Naive thymus-derived CD8-positive, alpha-beta T cell (primary cell): ENCODE data around the gene CX3CR1. TPM values are rescaled to one million over a fixed set of nuclear protein-coding genes. Genes with fewer than 3 reads are reported as not detected.
A peak's percentile ranks its signal among the peaks of the same experiment; 100 is the strongest.
"Not testable (repeated sequence)": the region's sequence is repeated elsewhere in the genome, so short reads cannot be mapped to it uniquely, and the experiment has no call there.

Source experiments
- ATAC-seq, 2 donors: fragments of 150-1000 bp; cut with Tn5 transposase in 1 of 2; sonication (Bioruptor Pico), chemical (Tn5 transposase) in 1 of 2; 1 replicate in 1 of 2; 2 replicates in 1 of 2; pipeline ENCODE4 v1.10.0; 2021; ENCODE audit warnings: mild to moderate bottlenecking in 2 of 2, moderate library complexity in 2 of 2
- POLR2A ChIA-PET: fragments of 350-600 bp; sonication (Branson Sonifier 250); formaldehyde crosslinking; loops from one replicate; lab custom pipeline; 2021; ENCODE audit warnings: antibody characterized with exemption; lab: Charles Lee
- DNase-seq, 10 donors: peaks; one replicate each; pipeline versions ENCODE4 v3.0.0 to v3.0.0-alpha.2; 2020 to 2022
- H3K27ac Mint-ChIP-seq, 10 donors: one replicate each; pipeline ENCODE4 v1.8.0; 2020 to 2022; ENCODE audit warnings: mild to moderate bottlenecking in 10 of 10, mixed read lengths in 10 of 10, moderate library complexity in 4 of 10, inconsistent platforms in 1 of 10
- H3K27me3 Mint-ChIP-seq, 5 donors: one replicate each; pipeline ENCODE4 v1.8.0; 2021 to 2022; ENCODE audit warnings: mixed read lengths in 5 of 5
- H3K36me3 Mint-ChIP-seq, 3 donors: one replicate each; pipeline ENCODE4 v1.8.0; 2020 to 2022; ENCODE audit warnings: mixed read lengths in 3 of 3, mild to moderate bottlenecking in 2 of 3, inconsistent platforms in 1 of 3
- H3K4me1 Mint-ChIP-seq, 4 donors: one replicate each; pipeline ENCODE4 v1.8.0; 2021 to 2022; ENCODE audit warnings: mixed read lengths in 4 of 4
- H3K4me3 Mint-ChIP-seq, 10 donors: one replicate each; pipeline ENCODE4 v1.8.0; 2020 to 2022; ENCODE audit warnings: mild to moderate bottlenecking in 10 of 10, mixed read lengths in 10 of 10, moderate library complexity in 6 of 10, inconsistent platforms in 1 of 10
- H3K9me3 Mint-ChIP-seq, 9 donors: one replicate each; pipeline ENCODE4 v1.8.0; 2020 to 2022; ENCODE audit warnings: mixed read lengths in 9 of 9, mild to moderate bottlenecking in 3 of 9, inconsistent platforms in 1 of 9, moderate library complexity in 1 of 9
- polyA plus RNA-seq, 3 donors: library from polyadenylated mRNA; unstranded; fragments of 300-500 nt; fragmentation: Illumina TruSeq; gene quantifications; one replicate each; pipeline ENCODE4 v1.2.3, GENCODE V29; 2021
- total RNA-seq, 8 experiments: library from RNA in 2 of 8; stranded (reverse) in 2 of 8; gene quantifications; one replicate each; pipeline ENCODE4 v1.2.3 and lab custom pipeline; 2021 to 2026

Gene CX3CR1, protein sequence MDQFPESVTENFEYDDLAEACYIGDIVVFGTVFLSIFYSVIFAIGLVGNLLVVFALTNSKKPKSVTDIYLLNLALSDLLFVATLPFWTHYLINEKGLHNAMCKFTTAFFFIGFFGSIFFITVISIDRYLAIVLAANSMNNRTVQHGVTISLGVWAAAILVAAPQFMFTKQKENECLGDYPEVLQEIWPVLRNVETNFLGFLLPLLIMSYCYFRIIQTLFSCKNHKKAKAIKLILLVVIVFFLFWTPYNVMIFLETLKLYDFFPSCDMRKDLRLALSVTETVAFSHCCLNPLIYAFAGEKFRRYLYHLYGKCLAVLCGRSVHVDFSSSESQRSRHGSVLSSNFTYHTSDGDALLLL
- total RNA-seq (under 1 TPM; 0.66 to 0.96 TPM), polyA plus RNA-seq (10 to 100 TPM in 1 of 3 donors, 1 to 10 TPM in 2; 2.8 to 61.8 (median 3.4) TPM), total RNA-seq (lab: John Stamatoyannopoulos, UW) (0 to 1.1 (median 0.51) reads per million in 6 experiments)

DNA sequence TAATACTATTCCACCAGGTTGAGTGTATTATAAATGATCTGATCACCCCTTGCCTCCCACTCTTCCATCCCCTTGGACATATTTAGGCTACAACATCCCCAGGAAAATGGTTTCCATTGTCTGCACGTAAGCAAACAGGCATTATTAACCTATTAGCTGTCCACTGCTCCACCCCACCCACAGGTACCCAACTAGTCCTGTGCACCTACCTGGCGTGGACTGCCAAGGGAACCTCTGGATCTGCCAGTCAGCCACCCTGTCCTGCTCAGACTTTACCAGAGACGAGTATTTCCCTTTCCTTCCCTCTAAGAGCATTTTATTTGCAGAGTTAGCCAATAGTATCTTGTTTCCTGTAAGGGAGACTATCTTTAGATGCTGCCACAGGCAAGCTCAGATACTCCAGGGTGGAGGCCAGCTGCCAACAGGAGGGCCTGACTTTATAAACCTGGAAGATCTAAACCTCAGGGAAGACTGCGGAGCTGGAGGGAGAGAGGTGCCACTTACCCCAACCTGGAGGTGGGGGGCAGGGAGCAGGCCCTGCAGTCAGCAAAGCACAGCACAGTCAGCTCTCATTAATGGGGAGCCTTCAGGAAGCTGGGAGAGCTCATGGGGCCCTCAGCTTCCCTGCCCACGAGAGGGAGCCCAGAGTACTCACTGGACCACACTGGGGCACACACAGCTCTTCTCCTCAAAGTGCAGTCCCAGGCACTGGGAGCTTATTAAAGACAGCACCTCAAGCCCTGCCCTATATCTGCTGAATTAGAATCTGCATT, at the start of gene CX3CR1:
Gene CX3CR1, minus strand, starts transcription at position 292 of the 773 bp plus-strand sequence. CDS start 13,527 bp downstream, outside the sequence.
- peaks cover 5 to 52% (median 6%) of the 10 kb centered on the region in 4 donors for H3K4me1 Mint-ChIP-seq
- POLR2A ChIA-PET: interaction anchor here (1.1 kb wide), 1 partner anchor 13 kb away, joined by 4 read pairs; no protein-coding TSS in a partner anchor
- peak within 1 kb of the TSS in 7 of 10 donors; percentile 4 to 93 (median 43) for H3K4me3 Mint-ChIP-seq
- H3K27ac Mint-ChIP-seq: peak within 1 kb of the TSS in 4 of 10 donors; percentile 12 to 91 (median 48)
- no peak for ATAC-seq
- peaks cover 0 to 17% (median 2%) of the 10 kb centered on the region in 5 donors for H3K27me3 Mint-ChIP-seq
- DNase-seq: no peak
- no peaks in the 10 kb centered on the region for H3K9me3 Mint-ChIP-seq
- no peaks in the 10 kb centered on the region for H3K36me3 Mint-ChIP-seq

DNA sequence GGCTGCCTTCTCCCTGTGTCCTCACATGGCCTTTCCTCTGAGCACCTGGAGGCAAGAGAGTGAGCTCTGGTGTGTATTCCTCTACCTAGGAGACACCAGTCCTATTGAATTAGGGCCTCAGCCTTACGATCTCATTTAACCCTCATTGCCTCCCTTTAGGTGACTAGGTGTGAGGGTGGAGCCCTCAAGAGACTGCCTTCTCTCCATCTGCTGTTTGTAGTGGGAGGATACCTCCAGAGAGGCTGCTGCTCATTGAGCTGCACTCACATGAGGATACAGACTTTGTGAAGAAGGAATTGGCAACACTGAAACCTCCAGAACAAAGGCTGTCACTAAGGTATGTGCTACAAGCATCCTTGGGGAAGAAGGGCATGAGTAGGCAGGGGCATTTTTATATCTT, 49.7 kb upstream of the CX3CR1 start, which contains the start of gene CCR8:
Gene CCR8, plus strand, starts transcription at position 217 of the 400 bp plus-strand sequence. CDS start 2,623 bp downstream, outside the sequence.
- H3K4me1 Mint-ChIP-seq: peaks cover 0 to 7% (median 3%) of the 10 kb centered on the region in 4 donors
- H3K4me3 Mint-ChIP-seq: peak within 1 kb of the TSS in 2 of 10 donors; percentile 46 to 73
- H3K27me3 Mint-ChIP-seq: no peaks in the 10 kb centered on the region
- ATAC-seq (no peak), DNase-seq (no peak)
- H3K9me3 Mint-ChIP-seq: no peaks in the 10 kb centered on the region
- POLR2A ChIA-PET: no interaction called here
- peak within 1 kb of the TSS in 1 of 10 donors; percentile 27 for H3K27ac Mint-ChIP-seq
- H3K36me3 Mint-ChIP-seq: peaks cover 0 to under 1% (median 0%) of the 10 kb centered on the region in 3 donors

DNA sequence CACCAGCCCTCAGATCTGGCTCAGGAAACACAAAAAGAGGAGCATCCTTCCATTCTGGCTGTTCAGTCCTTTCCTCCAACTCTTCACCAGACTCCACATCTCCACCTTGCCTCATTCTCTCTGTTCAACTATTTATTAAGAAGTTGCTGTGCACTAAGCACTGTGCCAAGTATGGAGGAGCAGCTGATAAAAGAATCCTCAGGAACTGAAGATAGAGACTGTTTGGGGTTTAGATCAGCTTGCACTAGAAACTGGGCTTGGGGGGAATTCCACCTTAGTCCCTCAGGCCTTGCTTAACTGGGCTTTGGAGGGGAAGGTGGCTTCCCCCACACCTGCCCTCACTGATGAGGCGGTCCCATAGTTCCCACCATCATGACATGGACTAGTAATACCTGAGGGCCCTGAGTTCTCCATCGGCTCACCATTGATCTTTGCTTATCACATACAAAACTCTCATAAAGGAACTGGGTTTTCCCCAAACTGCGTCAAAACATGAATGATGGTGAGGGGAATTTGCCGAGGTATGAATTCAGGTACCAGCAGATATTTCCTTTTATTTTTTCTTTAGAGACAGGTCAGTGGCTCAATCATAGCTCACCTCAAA, 48.0 kb upstream of the CX3CR1 start:
- peaks cover 0 to 2% (median 0%) of the 10 kb centered on the region in 3 donors for H3K36me3 Mint-ChIP-seq
- DNase-seq (no peak), ATAC-seq (no peak)
- H3K4me1 Mint-ChIP-seq: peaks cover 9 to 16% (median 10%) of the 10 kb centered on the region in 4 donors
- no peaks in the 10 kb centered on the region for H3K27me3 Mint-ChIP-seq
- H3K27ac Mint-ChIP-seq: peak overlapping the region in 3 of 10 donors; percentile 8 to 61 (median 47)
- H3K9me3 Mint-ChIP-seq: no peaks in the 10 kb centered on the region
- POLR2A ChIA-PET: no interaction called here
- no peak overlapping the region for H3K4me3 Mint-ChIP-seq

DNA sequence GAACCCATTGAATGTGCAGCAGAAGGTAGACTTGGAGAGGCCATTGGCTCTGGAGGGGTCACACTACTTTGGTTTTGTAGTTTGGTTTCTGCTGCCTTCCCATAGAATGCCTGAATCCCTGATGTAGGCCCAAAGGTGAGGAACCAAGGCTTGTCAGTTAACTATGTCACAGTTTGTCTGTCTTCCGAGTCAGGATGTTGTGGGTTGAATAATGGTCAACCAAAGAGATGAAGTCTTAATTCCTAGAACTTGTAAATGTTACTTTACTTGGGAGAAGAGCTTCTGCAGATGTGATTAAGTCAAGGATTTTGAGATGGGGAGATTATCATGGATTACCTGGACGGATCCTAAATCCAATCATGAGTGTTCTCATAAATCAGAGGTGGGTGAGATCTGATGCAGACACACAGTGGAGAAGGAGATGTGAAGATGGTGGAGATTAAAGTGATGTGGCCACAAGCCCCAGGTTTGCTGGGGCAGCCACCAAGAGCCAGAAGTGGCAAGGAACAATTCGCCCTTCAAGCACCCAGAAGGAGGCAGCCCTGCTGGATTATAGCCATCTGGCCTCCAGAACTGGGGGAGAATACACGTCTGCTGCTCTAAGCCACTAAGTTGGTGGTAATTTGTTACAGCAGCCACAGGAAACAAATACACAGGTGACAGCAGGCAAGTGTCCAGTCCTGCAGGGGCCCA, 47.4 kb upstream of the CX3CR1 start:
- H3K4me1 Mint-ChIP-seq: peaks cover 10 to 19% (median 13%) of the 10 kb centered on the region in 4 donors
- DNase-seq: no peak
- no peaks in the 10 kb centered on the region for H3K27me3 Mint-ChIP-seq
- ATAC-seq: no peak
- H3K27ac Mint-ChIP-seq: peak overlapping the region in 2 of 10 donors; percentile 3 to 21
- no peak overlapping the region for H3K4me3 Mint-ChIP-seq
- H3K9me3 Mint-ChIP-seq: no peaks in the 10 kb centered on the region
- peaks cover 0 to 2% (median 0%) of the 10 kb centered on the region in 3 donors for H3K36me3 Mint-ChIP-seq
- POLR2A ChIA-PET: no interaction called here

DNA sequence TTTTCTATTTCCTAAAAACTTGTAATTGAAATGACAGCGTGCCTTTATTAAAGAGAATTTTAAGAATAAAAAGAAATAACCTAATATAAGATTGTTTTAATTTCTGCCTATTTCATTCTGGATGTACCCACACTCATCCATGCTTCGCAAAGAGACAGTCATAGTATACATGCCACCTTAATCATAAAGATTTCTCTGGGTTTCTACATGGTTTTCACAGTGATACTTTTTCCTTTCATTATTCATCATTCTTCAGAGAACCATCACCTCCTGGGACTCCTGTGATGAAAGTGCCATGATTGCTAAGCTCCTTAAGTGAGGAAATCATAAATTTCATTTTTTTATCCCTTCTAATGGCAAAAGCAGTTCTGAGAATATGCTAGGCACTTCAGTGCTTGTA, 45.4 kb upstream of the CX3CR1 start:
- peaks cover 0 to 3% (median 0%) of the 10 kb centered on the region in 5 donors for H3K27me3 Mint-ChIP-seq
- H3K27ac Mint-ChIP-seq: no peak overlapping the region
- H3K4me1 Mint-ChIP-seq: peaks cover 10 to 19% (median 14%) of the 10 kb centered on the region in 4 donors
- no peak for DNase-seq
- ATAC-seq: no peak
- POLR2A ChIA-PET: no interaction called here
- no peak overlapping the region for H3K4me3 Mint-ChIP-seq
- no peaks in the 10 kb centered on the region for H3K9me3 Mint-ChIP-seq
- peaks cover 0 to 2% (median 0%) of the 10 kb centered on the region in 3 donors for H3K36me3 Mint-ChIP-seq

DNA sequence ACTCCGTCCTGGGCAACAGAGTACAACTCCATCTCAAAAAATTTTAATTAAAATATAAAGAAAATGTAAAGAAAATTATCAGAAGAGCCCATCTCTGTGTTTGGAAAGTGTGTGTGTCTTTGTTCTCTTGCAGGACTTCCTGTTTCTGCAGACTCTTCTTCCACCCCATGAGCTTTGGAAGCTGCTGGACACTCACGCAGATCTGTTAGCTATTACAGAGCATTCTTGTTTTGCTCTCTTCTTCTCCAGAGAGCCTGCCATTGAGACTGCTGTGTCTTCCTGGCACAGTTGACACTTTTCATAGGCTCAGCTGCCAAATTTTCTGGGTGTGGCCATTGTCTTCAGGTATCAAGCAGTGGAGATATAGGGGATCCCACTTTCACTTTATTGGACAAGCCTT, 43.7 kb upstream of the CX3CR1 start:
- DNase-seq (no peak), ATAC-seq (no peak)
- H3K36me3 Mint-ChIP-seq: peaks cover 0 to 2% (median 0%) of the 10 kb centered on the region in 3 donors
- peak overlapping the region in 3 of 10 donors; percentile 4 to 49 (median 19) for H3K4me3 Mint-ChIP-seq
- H3K27me3 Mint-ChIP-seq: peaks cover 0 to 3% (median 0%) of the 10 kb centered on the region in 5 donors
- H3K27ac Mint-ChIP-seq: peak overlapping the region in 1 of 10 donors; percentile 65
- H3K9me3 Mint-ChIP-seq: no peaks in the 10 kb centered on the region
- POLR2A ChIA-PET: no interaction called here
- peaks cover 6 to 15% (median 13%) of the 10 kb centered on the region in 4 donors for H3K4me1 Mint-ChIP-seq

DNA sequence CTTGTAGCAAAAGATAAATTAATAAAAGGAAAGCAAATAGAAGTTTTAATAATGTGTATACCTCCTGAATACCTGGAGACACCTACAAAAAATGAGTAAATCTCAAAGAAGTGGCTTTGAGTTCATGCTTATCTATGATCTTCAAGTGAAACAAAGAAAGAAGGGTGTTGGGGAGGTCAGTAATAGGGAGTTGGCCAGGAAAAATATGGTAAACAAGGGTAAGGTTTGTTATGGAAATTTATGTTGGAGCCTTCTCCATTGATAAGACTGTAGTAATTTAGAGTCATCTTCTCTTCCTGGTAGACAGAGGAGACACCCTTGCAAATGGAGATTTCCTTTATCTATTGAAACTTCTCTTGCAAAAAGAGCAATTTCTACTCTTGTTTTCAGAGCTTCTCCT, 43.1 kb upstream of the CX3CR1 start:
- Mint-ChIP-seq H3K4me3 (no peak overlapping the region), H3K4me1 (peaks cover 8 to 15% (median 13%) of the 10 kb centered on the region in 4 donors), H3K27ac (peak overlapping the region in 1 of 10 donors; percentile 65), H3K9me3 (no peaks in the 10 kb centered on the region), H3K36me3 (peaks cover 0 to 2% (median 0%) of the 10 kb centered on the region in 3 donors), H3K27me3 (peaks cover 0 to 3% (median 0%) of the 10 kb centered on the region in 5 donors)
- POLR2A ChIA-PET: no interaction called here
- ATAC-seq (no peak), DNase-seq (no peak)

DNA sequence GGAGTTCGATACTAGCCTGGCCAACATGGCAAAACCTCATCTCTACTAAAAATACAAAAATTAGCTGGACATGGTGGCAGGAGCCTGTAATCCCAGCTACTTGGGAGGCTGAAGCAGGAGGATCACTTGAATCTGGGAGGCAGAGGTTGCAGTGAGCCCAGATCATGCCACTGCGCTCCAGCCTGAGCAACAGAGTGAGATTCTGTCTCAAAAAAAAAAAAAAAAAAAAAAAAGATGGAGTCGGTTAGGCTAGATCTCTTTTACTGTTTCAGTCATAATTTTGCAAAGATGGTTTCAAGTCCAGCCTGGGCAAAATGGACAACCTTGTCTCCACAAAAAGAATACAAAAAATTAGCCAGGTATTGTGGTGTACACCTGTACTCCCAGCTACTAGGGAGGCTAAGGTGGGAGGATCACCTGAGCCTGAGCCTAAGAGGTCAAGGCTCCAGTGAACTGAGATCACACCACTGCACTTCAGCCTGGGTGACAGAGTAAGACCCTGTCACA, 42.4 kb upstream of the CX3CR1 start:
- H3K4me3 Mint-ChIP-seq, POLR2A ChIA-PET, DNase-seq, ATAC-seq, H3K9me3 Mint-ChIP-seq, H3K27ac Mint-ChIP-seq, H3K27me3 Mint-ChIP-seq, H3K36me3 Mint-ChIP-seq: not testable (repeated sequence)
- H3K4me1 Mint-ChIP-seq: peaks cover 8 to 15% (median 13%) of the 10 kb centered on the region in 4 donors

DNA sequence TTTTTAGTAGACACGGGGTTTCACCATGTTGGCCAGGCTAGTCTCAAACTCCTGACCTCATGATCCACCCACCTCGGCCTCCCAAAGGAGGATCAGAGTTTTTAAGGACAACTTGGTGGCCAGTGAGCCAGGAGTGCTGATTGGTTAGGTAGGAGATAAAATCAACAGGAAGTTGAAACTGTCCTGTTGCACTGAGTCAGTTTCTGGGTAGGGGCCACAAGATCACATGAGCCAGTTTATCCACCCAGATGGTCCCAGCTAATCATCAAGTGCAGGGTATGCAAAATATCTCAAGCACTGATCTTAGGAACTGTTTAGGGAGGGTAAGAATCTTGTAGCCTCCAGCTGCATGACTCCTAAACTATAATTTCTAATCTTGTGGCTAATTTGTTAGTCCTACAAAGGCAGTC, 41.7 kb upstream of the CX3CR1 start:
- Mint-ChIP-seq H3K4me1 (peaks cover 5 to 15% (median 13%) of the 10 kb centered on the region in 4 donors), H3K27ac (peak overlapping the region in 1 of 10 donors; percentile 31)
- H3K4me3 Mint-ChIP-seq, H3K27me3 Mint-ChIP-seq, ATAC-seq, POLR2A ChIA-PET, DNase-seq, H3K9me3 Mint-ChIP-seq, H3K36me3 Mint-ChIP-seq: not testable (repeated sequence)

DNA sequence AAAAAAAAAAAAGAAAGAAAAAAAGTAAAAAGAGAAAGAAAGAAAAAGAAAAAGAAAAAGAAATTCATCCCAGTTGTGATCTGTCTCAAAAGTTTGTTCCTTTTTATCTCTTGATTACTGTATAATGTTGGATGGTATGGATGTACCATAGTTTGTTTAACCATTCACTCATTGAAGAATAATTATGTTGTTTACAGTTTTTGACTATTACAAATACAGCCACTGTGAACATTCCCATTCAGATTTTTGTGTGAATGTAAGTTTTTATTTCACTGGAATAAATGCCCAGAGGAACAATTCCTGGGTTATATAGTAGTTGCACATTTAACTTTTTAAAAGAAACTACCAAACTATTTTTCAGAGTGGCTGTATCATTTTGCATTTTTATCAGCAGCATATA, 39.4 kb upstream of the CX3CR1 start:
- ATAC-seq: no peak
- DNase-seq: no peak
- H3K27ac Mint-ChIP-seq: no peak overlapping the region
- H3K36me3 Mint-ChIP-seq: peaks cover 0 to 7% (median 6%) of the 10 kb centered on the region in 3 donors
- H3K27me3 Mint-ChIP-seq: peaks cover 0 to 3% (median 0%) of the 10 kb centered on the region in 5 donors
- H3K4me3 Mint-ChIP-seq: no peak overlapping the region
- peaks cover 5 to 15% (median 13%) of the 10 kb centered on the region in 4 donors for H3K4me1 Mint-ChIP-seq
- POLR2A ChIA-PET: interaction anchor here (0.6 kb wide), 1 partner anchor 170 kb away, joined by 5 read pairs; no protein-coding TSS in a partner anchor
- H3K9me3 Mint-ChIP-seq: peaks cover 0 to 11% (median 5%) of the 10 kb centered on the region in 9 donors

DNA sequence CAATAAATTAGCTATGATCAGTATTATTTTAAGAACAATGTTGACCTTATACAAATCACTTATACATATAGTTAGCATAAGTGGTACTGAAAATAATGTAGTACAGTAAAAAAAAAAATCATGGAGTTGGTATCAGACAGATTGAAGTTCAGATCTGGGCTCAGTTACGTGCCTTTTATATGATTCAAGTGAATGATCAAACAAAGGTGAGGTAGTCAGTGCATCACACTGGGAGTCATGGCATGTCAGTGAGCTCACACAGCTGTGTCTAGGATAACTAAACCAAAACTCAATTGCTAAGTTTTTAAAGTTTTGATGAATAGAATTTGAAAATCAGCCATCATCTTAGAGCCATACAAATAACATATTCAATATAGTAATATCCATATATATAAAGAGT, 38.5 kb upstream of the CX3CR1 start:
- H3K27ac Mint-ChIP-seq: no peak overlapping the region
- POLR2A ChIA-PET: no interaction called here
- DNase-seq (no peak), ATAC-seq (no peak)
- H3K27me3 Mint-ChIP-seq: peaks cover 0 to 6% (median 0%) of the 10 kb centered on the region in 5 donors
- H3K36me3 Mint-ChIP-seq: peaks cover 0 to 10% (median 8%) of the 10 kb centered on the region in 3 donors
- H3K4me1 Mint-ChIP-seq: peaks cover 2 to 10% (median 8%) of the 10 kb centered on the region in 4 donors
- no peak overlapping the region for H3K4me3 Mint-ChIP-seq
- H3K9me3 Mint-ChIP-seq: peaks cover 0 to 19% (median 7%) of the 10 kb centered on the region in 9 donors
